Liver (tissue), 9 donors: ENCODE data around the gene NRF1. TPM values are rescaled to one million over a fixed set of nuclear protein-coding genes. Genes with fewer than 3 reads are reported as not detected.

Experiments
- DNase-seq: peaks from one replicate; pipeline ENCODE4 v3.0.0-alpha.2; 2017; ENCODE audit warnings: low spot score
- H3K27ac ChIP-seq, 2 donors: one replicate each; pipeline ENCODE4 v1.7.0; 2013; ENCODE audit warnings: inconsistent platforms in 2 of 2, low read length in 2 of 2, control low read depth in 1 of 2, low read depth in 1 of 2, mild to moderate bottlenecking in 1 of 2
- H3K27me3 ChIP-seq, 4 donors: one replicate each; pipeline versions ENCODE4 v1.6.1 to v1.7.0; 2013; ENCODE audit warnings: low read length in 3 of 4, inconsistent platforms in 1 of 4, mild to moderate bottlenecking in 1 of 4, moderate library complexity in 1 of 4; ENCODE audit not compliant: control insufficient read depth in 4 of 4, insufficient read depth in 4 of 4
- H3K36me3 ChIP-seq, 4 donors: one replicate each; pipeline versions ENCODE4 v1.6.1 to v1.7.0; 2013; ENCODE audit warnings: low read length in 3 of 4, mild to moderate bottlenecking in 3 of 4, low read depth in 1 of 4, moderate library complexity in 1 of 4; ENCODE audit not compliant: control insufficient read depth in 4 of 4, insufficient read depth in 3 of 4
- H3K4me1 ChIP-seq, 4 donors: one replicate each; pipeline versions ENCODE4 v1.6.1 to v1.7.0; 2013; ENCODE audit warnings: low read length in 3 of 4, mild to moderate bottlenecking in 3 of 4, moderate library complexity in 1 of 4; ENCODE audit not compliant: control insufficient read depth in 4 of 4, insufficient read depth in 4 of 4
- H3K4me3 ChIP-seq, 3 donors: one replicate each; pipeline versions ENCODE4 v1.6.1 to v1.7.0; 2013; ENCODE audit warnings: low read length in 3 of 3, control low read depth in 1 of 3, low read depth in 1 of 3, mild to moderate bottlenecking in 1 of 3
- H3K9ac ChIP-seq, 2 donors: one replicate each; pipeline ENCODE4 v1.7.0; 2013; ENCODE audit warnings: low read length in 2 of 2, mild to moderate bottlenecking in 2 of 2, moderate library complexity in 2 of 2, control low read depth in 1 of 2, low read depth in 1 of 2
- H3K9me3 ChIP-seq, 4 donors: one replicate each; pipeline versions ENCODE4 v1.6.1 to v1.7.0; 2013; ENCODE audit warnings: low read length in 3 of 4; ENCODE audit not compliant: control insufficient read depth in 4 of 4
- EGR1 ChIP-seq, 2 donors: IDR thresholded peaks; 2 replicates each; pipeline ENCODE4 v1.6.1; 2016 to 2018; ENCODE audit warnings: antibody characterized with exemption in 2 of 2, low read depth in 2 of 2
- FOXA1 ChIP-seq: IDR thresholded peaks from 2 replicates; pipeline ENCODE4 v1.6.1; 2016; ENCODE audit warnings: antibody characterized with exemption
- FOXA2 ChIP-seq: IDR thresholded peaks from 2 replicates; pipeline ENCODE4 v1.6.1; 2016; ENCODE audit warnings: antibody characterized with exemption
- GABPA ChIP-seq, 2 donors: IDR thresholded peaks in 1 of 2; conservative IDR thresholded peaks in 1 of 2; 2 replicates each; pipeline ENCODE4 v1.6.1; 2016; ENCODE audit warnings: antibody characterized with exemption in 2 of 2, mild to moderate bottlenecking in 1 of 2, moderate library complexity in 1 of 2
- HNF4G ChIP-seq: IDR thresholded peaks from 2 replicates; pipeline ENCODE4 v1.6.1; 2016; ENCODE audit warnings: antibody characterized with exemption
- JUND ChIP-seq, 2 donors: IDR thresholded peaks; 2 replicates each; pipeline ENCODE4 v1.6.1; 2016; ENCODE audit warnings: antibody characterized with exemption in 2 of 2
- NR2F2 ChIP-seq: IDR thresholded peaks from 2 replicates; pipeline ENCODE4 v1.6.1; 2016; ENCODE audit warnings: antibody characterized with exemption
- RAD21 ChIP-seq, 2 donors: IDR thresholded peaks; 2 replicates each; pipeline ENCODE4 v1.6.1; 2016; ENCODE audit warnings: antibody characterized with exemption in 2 of 2, mild to moderate bottlenecking in 2 of 2
- RXRA ChIP-seq, 2 donors: IDR thresholded peaks; 2 replicates each; pipeline ENCODE4 v1.6.1; 2017 to 2018; ENCODE audit warnings: antibody characterized with exemption in 2 of 2, mild to moderate bottlenecking in 1 of 2
- SP1 ChIP-seq: IDR thresholded peaks from 2 replicates; pipeline ENCODE4 v1.6.1; 2018; ENCODE audit warnings: antibody characterized with exemption, mild to moderate bottlenecking
- YY1 ChIP-seq: IDR thresholded peaks from 2 replicates; pipeline ENCODE4 v1.6.1; 2016; ENCODE audit warnings: antibody characterized with exemption, mild to moderate bottlenecking
- WGBS: extraction: QIAGEN DNeasy Blood & Tissue Kit; methylation state at CpG from one replicate; pipeline ENCODE4 v1.1.7; 2013; 5-methylcytosine and 5-hydroxymethylcytosine counted together
- polyA plus RNA-seq, 2 donors: library from polyadenylated mRNA; stranded (reverse) in 1 of 2; unstranded in 1 of 2; fragments of 200-250 nt in 1 of 2; fragments of >200 nt in 1 of 2; fragmentation: Nextera tagmentation in 1 of 2; extraction: Ambion mirVana in 1 of 2; gene quantifications; one replicate each; pipeline versions ENCODE4 v1.2.1 to v1.2.3, GENCODE V29; 2013 to 2015
- total RNA-seq, 2 donors: library from RNA; depleted of rRNA; stranded (reverse); fragments of >200 nt; gene quantifications; one replicate each; pipeline ENCODE4 v1.2.3, GENCODE V29; 2014
- TF ChIP-seq, protein P1 (sequence below): IDR thresholded peaks from 2 replicates; pipeline ENCODE4 v1.6.1; 2016; ENCODE audit warnings: antibody characterized with exemption
- TF ChIP-seq, protein P2 (sequence below): IDR thresholded peaks from 2 replicates; pipeline ENCODE4 v1.6.1; 2016; ENCODE audit warnings: antibody characterized with exemption, mild to moderate bottlenecking
- TF ChIP-seq, protein P3 (sequence below): IDR thresholded peaks from 2 replicates; pipeline ENCODE4 v1.6.1; 2016; ENCODE audit warnings: antibody characterized with exemption
- TF ChIP-seq, protein P4 (sequence below): fragments of 150-350 bp; IDR thresholded peaks from 2 replicates; pipeline ENCODE4 v1.5.1; 2017; ENCODE audit warnings: improper control_type of control experiment, low read depth, low read length; ENCODE audit not compliant: missing input control
- donor health status: healthy.
- donor health status: healthy.
- donor health status: healthy.
- donor health status: healthy.
- donor health status: healthy.

NRF1 gene
- total and polyA plus RNA-seq, 4 donors = 1.3 to 14.8 (median 5.3) TPM

DNA sequence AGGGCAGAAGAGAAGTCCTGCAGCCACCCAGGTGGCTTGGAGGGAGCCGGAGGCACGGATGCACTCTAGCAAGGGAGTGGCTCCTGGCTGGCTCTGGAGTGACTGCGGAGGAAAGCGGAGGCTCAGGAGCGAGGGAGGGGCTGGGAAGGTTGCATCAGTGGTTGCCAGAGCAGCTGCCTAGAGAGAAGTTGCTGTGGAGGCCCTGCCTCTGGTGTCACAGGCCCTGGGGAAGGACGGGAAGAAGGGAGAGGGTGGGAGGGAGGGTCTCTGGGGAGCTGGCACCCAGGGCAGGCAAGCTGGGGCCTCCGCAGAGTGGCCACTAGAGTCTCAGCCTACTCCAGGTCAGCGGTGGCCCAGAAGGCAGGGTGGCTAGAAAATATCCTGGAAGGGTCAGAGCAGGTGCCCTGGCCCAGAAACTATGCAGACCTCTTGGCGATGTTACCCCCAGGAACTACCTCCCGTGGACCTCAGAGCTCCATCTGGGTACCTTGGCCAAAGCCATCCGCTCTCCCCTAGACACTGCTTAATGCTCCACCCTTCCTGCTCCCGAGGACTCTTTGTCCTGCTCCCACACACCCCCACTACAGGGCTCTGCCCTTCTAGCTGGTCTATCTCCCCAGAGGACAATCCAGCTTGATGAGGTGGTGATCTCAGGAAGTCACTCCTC lies 164.3 kb downstream of the NRF1 start (continued):
- TF ChIP-seq SP1 = no peak
- TF ChIP-seq FOXA2 = no peak
- no peak for TF ChIP-seq YY1
- no peak for TF ChIP-seq RAD21 (IDR thresholded peaks at IDR 0.05)
- TF ChIP-seq, protein P1, sequence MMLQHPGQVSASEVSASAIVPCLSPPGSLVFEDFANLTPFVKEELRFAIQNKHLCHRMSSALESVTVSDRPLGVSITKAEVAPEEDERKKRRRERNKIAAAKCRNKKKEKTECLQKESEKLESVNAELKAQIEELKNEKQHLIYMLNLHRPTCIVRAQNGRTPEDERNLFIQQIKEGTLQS = no peak
- TF ChIP-seq HNF4G = no peak
- TF ChIP-seq NR2F2 = no peak
- no peak for TF ChIP-seq FOXA1
- no peak for TF ChIP-seq EGR1 (IDR thresholded peaks at IDR 0.05; ENCODE audit: low read depth in 2 of 2)
- no peak for TF ChIP-seq RXRA (IDR thresholded peaks at IDR 0.05)

DNA sequence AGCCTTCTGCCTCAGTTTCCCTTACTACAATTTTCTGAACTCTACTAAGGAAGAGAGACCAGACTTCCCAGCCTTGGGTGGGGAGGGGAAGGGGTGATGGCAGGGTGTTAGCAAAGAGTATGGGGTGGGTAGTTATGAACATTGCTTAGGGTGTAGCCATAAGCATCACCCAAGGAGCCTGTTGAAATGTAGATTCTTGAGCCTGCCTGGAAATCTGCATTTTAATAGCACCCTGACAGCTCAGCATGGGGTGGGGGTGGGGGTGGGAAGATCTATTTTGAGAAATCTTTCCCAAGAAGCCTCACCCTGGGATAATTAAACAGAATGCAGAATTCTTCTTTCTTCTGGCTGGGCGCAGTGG lies 164.8 kb downstream of the NRF1 start:
- WGBS = 84% methylated on average over 1 of the region's 1 CpG
- no peak for TF ChIP-seq GABPA (IDR thresholded peaks at IDR 0.05 in 1 of 2, conservative IDR thresholded peaks at IDR 0.05 in 1 of 2)
- TF ChIP-seq, protein P2, sequence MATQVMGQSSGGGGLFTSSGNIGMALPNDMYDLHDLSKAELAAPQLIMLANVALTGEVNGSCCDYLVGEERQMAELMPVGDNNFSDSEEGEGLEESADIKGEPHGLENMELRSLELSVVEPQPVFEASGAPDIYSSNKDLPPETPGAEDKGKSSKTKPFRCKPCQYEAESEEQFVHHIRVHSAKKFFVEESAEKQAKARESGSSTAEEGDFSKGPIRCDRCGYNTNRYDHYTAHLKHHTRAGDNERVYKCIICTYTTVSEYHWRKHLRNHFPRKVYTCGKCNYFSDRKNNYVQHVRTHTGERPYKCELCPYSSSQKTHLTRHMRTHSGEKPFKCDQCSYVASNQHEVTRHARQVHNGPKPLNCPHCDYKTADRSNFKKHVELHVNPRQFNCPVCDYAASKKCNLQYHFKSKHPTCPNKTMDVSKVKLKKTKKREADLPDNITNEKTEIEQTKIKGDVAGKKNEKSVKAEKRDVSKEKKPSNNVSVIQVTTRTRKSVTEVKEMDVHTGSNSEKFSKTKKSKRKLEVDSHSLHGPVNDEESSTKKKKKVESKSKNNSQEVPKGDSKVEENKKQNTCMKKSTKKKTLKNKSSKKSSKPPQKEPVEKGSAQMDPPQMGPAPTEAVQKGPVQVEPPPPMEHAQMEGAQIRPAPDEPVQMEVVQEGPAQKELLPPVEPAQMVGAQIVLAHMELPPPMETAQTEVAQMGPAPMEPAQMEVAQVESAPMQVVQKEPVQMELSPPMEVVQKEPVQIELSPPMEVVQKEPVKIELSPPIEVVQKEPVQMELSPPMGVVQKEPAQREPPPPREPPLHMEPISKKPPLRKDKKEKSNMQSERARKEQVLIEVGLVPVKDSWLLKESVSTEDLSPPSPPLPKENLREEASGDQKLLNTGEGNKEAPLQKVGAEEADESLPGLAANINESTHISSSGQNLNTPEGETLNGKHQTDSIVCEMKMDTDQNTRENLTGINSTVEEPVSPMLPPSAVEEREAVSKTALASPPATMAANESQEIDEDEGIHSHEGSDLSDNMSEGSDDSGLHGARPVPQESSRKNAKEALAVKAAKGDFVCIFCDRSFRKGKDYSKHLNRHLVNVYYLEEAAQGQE = no peak
- TF ChIP-seq EGR1 (IDR thresholded peaks at IDR 0.05; ENCODE audit: low read depth in 2 of 2) = no peak
- no peak for TF ChIP-seq YY1
- no peak for TF ChIP-seq JUND (IDR thresholded peaks at IDR 0.05)
- TF ChIP-seq, protein P3, sequence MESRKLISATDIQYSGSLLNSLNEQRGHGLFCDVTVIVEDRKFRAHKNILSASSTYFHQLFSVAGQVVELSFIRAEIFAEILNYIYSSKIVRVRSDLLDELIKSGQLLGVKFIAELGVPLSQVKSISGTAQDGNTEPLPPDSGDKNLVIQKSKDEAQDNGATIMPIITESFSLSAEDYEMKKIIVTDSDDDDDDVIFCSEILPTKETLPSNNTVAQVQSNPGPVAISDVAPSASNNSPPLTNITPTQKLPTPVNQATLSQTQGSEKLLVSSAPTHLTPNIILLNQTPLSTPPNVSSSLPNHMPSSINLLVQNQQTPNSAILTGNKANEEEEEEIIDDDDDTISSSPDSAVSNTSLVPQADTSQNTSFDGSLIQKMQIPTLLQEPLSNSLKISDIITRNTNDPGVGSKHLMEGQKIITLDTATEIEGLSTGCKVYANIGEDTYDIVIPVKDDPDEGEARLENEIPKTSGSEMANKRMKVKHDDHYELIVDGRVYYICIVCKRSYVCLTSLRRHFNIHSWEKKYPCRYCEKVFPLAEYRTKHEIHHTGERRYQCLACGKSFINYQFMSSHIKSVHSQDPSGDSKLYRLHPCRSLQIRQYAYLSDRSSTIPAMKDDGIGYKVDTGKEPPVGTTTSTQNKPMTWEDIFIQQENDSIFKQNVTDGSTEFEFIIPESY = no peak
- TF ChIP-seq, protein P4, sequence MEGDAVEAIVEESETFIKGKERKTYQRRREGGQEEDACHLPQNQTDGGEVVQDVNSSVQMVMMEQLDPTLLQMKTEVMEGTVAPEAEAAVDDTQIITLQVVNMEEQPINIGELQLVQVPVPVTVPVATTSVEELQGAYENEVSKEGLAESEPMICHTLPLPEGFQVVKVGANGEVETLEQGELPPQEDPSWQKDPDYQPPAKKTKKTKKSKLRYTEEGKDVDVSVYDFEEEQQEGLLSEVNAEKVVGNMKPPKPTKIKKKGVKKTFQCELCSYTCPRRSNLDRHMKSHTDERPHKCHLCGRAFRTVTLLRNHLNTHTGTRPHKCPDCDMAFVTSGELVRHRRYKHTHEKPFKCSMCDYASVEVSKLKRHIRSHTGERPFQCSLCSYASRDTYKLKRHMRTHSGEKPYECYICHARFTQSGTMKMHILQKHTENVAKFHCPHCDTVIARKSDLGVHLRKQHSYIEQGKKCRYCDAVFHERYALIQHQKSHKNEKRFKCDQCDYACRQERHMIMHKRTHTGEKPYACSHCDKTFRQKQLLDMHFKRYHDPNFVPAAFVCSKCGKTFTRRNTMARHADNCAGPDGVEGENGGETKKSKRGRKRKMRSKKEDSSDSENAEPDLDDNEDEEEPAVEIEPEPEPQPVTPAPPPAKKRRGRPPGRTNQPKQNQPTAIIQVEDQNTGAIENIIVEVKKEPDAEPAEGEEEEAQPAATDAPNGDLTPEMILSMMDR = no peak
- no peak for TF ChIP-seq HNF4G
- TF ChIP-seq SP1 = no peak
- TF ChIP-seq RXRA (IDR thresholded peaks at IDR 0.05) = no peak
- Histone ChIP-seq H3K4me3 (no peak overlapping the region), H3K27me3 (peaks cover 3 to 13% (median 8%) of the 10 kb centered on the region in 4 donors), H3K4me1 (peaks cover 9 to 20% (median 15%) of the 10 kb centered on the region in 4 donors), H3K36me3 (no peaks in the 10 kb centered on the region), H3K27ac (no peak overlapping the region), H3K9me3 (no peaks in the 10 kb centered on the region), H3K9ac (no peak overlapping the region)
- no peak for DNase-seq
